ENCODE results near the gene A2ML1.
"Not testable (repeated sequence)": the region's sequence is repeated elsewhere in the genome, so short reads cannot be mapped to it uniquely, and the experiment has no call there.

The A2ML1 gene

GRCh38 chr12:8816448-8817050 lies 5.9 kb upstream of the A2ML1 start:
- in situ Hi-C loops (cut with HindIII; ENCODE audit: low sequenced_read_pairs) = no loop called here

- in situ Hi-C loops (cut with HindIII; ENCODE audit: low sequenced_read_pairs) = no loop called here
Observed at GRCh38 chr12:8817856-8818255, 4.6 kb upstream of the A2ML1 start.

- in situ Hi-C loops (cut with HindIII; ENCODE audit: low sequenced_read_pairs) = no loop called here
Observed at GRCh38 chr12:8818526-8818925, 3.9 kb upstream of the A2ML1 start.

GRCh38 chr12:8819666-8819980 lies 2.8 kb upstream of the A2ML1 start:
- in situ Hi-C loops (cut with HindIII; ENCODE audit: low sequenced_read_pairs) = no loop called here

GRCh38 chr12:8820676-8821407 lies 1.6 kb upstream of the A2ML1 start:
- in situ Hi-C loops (cut with HindIII; ENCODE audit: low sequenced_read_pairs) = not testable (repeated sequence)

GRCh38 chr12:8821591-8821990 lies 830 bp upstream of the A2ML1 start:
- in situ Hi-C loops (cut with HindIII; ENCODE audit: low sequenced_read_pairs) = no loop called here

- in situ Hi-C loops (cut with HindIII; ENCODE audit: low sequenced_read_pairs) = no loop called here
Observed at GRCh38 chr12:8823565-8824300, 1.3 kb downstream of the A2ML1 start.

GRCh38 chr12:8827551-8828256 lies 5.3 kb downstream of the A2ML1 start:
- in situ Hi-C loops (cut with HindIII; ENCODE audit: low sequenced_read_pairs) = no loop called here

- in situ Hi-C loops (cut with HindIII; ENCODE audit: low sequenced_read_pairs) = no loop called here
Observed at GRCh38 chr12:8828257-8829124, 6.1 kb downstream of the A2ML1 start.

- in situ Hi-C loops (cut with HindIII; ENCODE audit: low sequenced_read_pairs) = no loop called here
Observed at GRCh38 chr12:8829125-8829518, 6.7 kb downstream of the A2ML1 start.

GRCh38 chr12:8829621-8830020 lies 7.2 kb downstream of the A2ML1 start:
- in situ Hi-C loops (cut with HindIII; ENCODE audit: low sequenced_read_pairs) = no loop called here

GRCh38 chr12:8831116-8831515 lies 8.7 kb downstream of the A2ML1 start:
- in situ Hi-C loops (cut with HindIII; ENCODE audit: low sequenced_read_pairs) = no loop called here

GRCh38 chr12:8832500-8832899 lies 10.1 kb downstream of the A2ML1 start:
- in situ Hi-C loops (cut with HindIII; ENCODE audit: low sequenced_read_pairs) = no loop called here

GRCh38 chr12:8834230-8834629 lies 11.8 kb downstream of the A2ML1 start:
- in situ Hi-C loops (cut with HindIII; ENCODE audit: low sequenced_read_pairs) = no loop called here

- in situ Hi-C loops (cut with HindIII; ENCODE audit: low sequenced_read_pairs) = no loop called here
Observed at GRCh38 chr12:8837291-8837690, 14.9 kb downstream of the A2ML1 start.

GRCh38 chr12:8840321-8840720 lies 17.9 kb downstream of the A2ML1 start:
- in situ Hi-C loops (cut with HindIII; ENCODE audit: low sequenced_read_pairs) = no loop called here

GRCh38 chr12:8840938-8841633 lies 18.7 kb downstream of the A2ML1 start:
- in situ Hi-C loops (cut with HindIII; ENCODE audit: low sequenced_read_pairs) = no loop called here

GRCh38 chr12:8841778-8842177 lies 19.4 kb downstream of the A2ML1 start:
- in situ Hi-C loops (cut with HindIII; ENCODE audit: low sequenced_read_pairs) = no loop called here

- in situ Hi-C loops (cut with HindIII; ENCODE audit: low sequenced_read_pairs) = no loop called here
Observed at GRCh38 chr12:8844665-8845064, 22.2 kb downstream of the A2ML1 start.

- in situ Hi-C loops (cut with HindIII; ENCODE audit: low sequenced_read_pairs) = no loop called here
Observed at GRCh38 chr12:8846305-8846704, 23.9 kb downstream of the A2ML1 start.
